GM10266 (cell line): ENCODE measurements around the gene NCK2.
A peak's percentile ranks its signal among the peaks of the same experiment; 100 is the strongest.
"Not testable (repeated sequence)": the region's sequence is repeated elsewhere in the genome, so short reads cannot be mapped to it uniquely, and the experiment has no call there.

ENCODE experiments used
- DNase-seq: peaks from one replicate; pipeline ENCODE4 v3.0.0; 2012; ENCODE audit errors: extremely low spot score
- CTCF ChIP-seq: IDR thresholded peaks from 2 replicates; pipeline ENCODE4 v1.5.1; 2012; ENCODE audit warnings: mild to moderate bottlenecking, low read depth; ENCODE audit not compliant: control insufficient read depth, insufficient read depth; ENCODE audit errors: missing control alignments

Gene NCK2

GRCh38 chr2:105893011-105893995 lies 148.6 kb downstream of the NCK2 start:
- DNase-seq, result no peak
- TF ChIP-seq CTCF, result no peak

GRCh38 chr2:105894327-105894944 lies 149.7 kb downstream of the NCK2 start:
- TF ChIP-seq CTCF, result no peak

GRCh38 chr2:105895990-105896764 lies 151.5 kb downstream of the NCK2 start:
- no peak for TF ChIP-seq CTCF
- DNase-seq, result no peak

More at GRCh38 chr2:105894327-105894944, 149.7 kb downstream of the NCK2 start:
- no peak for DNase-seq

- TF ChIP-seq CTCF, result no peak
- no peak for DNase-seq
Measured at GRCh38 chr2:105896765-105897163, 152.1 kb downstream of the NCK2 start.

GRCh38 chr2:105897694-105898093 lies 153.0 kb downstream of the NCK2 start:
- DNase-seq, result not testable (repeated sequence)

- DNase-seq, result no peak
- TF ChIP-seq CTCF, result no peak
Measured at GRCh38 chr2:105903051-105903674, 158.5 kb downstream of the NCK2 start.

- DNase-seq, result peak; percentile 53
- TF ChIP-seq CTCF, result no peak
Measured at GRCh38 chr2:105904938-105905337, 160.2 kb downstream of the NCK2 start.
